SK-N-SH (cell line): Measurements from ENCODE around the gene PLEKHG3. TPM values are rescaled to one million over a fixed set of nuclear protein-coding genes. Genes with fewer than 3 reads are reported as not detected.

Experiments used
- CTCF ChIA-PET: fragments of 300-600, 350-600 bp; formaldehyde crosslinking; extraction: SDS; loops from one replicate; lab custom pipeline; 2021; lab: Yijun Ruan, JAX
- POLR2A ChIA-PET: fragments of 350-600 bp; sonication (Branson Sonifier 250); formaldehyde crosslinking; extraction: SDS; loops from one replicate; lab custom pipeline; 2020; ENCODE audit warnings: antibody characterized with exemption, inconsistent platforms; lab: Yijun Ruan, JAX
- DNase-seq: peaks from one replicate; pipeline ENCODE4 v3.0.0; 2012
- H2AFZ ChIP-seq: fragments of 200-600 bp; sonication (generic); 2 replicates; pipeline ENCODE4 v1.8.1; 2016; ENCODE audit warnings: antibody characterized with exemption, mild to moderate bottlenecking, low read depth
- H3F3A ChIP-seq: fragments of 200-600 bp; sonication (generic); replicated peaks from 2 replicates; pipeline ENCODE3; 2016; ENCODE audit warnings: antibody characterized with exemption, mild to moderate bottlenecking; ENCODE audit not compliant: insufficient read depth
- H3K27ac ChIP-seq, 2 experiments: fragments of 200-500 bp in 1 of 2; fragments of 200-600 bp in 1 of 2; sonication (Bioruptor generic) in 1 of 2; sonication (generic), shearing (Covaris generic) in 1 of 2; 2 replicates each; pipeline versions ENCODE4 v1.5.1 to v1.6.1; 2014 to 2016; ENCODE audit warnings: low read depth in 2 of 2, inconsistent platforms in 1 of 2, low read length in 1 of 2, mild to moderate bottlenecking in 1 of 2, mixed read lengths in 1 of 2
- H3K27me3 ChIP-seq: fragments of 200-600 bp; sonication (generic), shearing (Covaris generic); 2 replicates; pipeline ENCODE4 v1.6.1; 2016; ENCODE audit warnings: mixed run types; ENCODE audit not compliant: insufficient read depth
- H3K36me3 ChIP-seq, 2 experiments: fragments of 200-500 bp in 1 of 2; fragments of 200-600 bp in 1 of 2; sonication (Bioruptor generic) in 1 of 2; sonication (generic) in 1 of 2; replicated peaks in 1 of 2; 2 replicates each; pipeline versions ENCODE3 to v1.5.1; 2014 to 2016; ENCODE audit warnings: low read length in 1 of 2, mild to moderate bottlenecking in 1 of 2; ENCODE audit not compliant: insufficient read depth in 2 of 2, control insufficient read depth in 1 of 2
- H3K4me1 ChIP-seq, 2 experiments: fragments of 200-500 bp in 1 of 2; fragments of 200-600 bp in 1 of 2; sonication (Bioruptor generic) in 1 of 2; sonication (generic), shearing (Covaris generic) in 1 of 2; 2 replicates each; pipeline versions ENCODE4 v1.5.1 to v1.6.1; 2014 to 2016; ENCODE audit warnings: low read depth in 1 of 2, low read length in 1 of 2, mixed run types in 1 of 2; ENCODE audit not compliant: insufficient read depth in 2 of 2, control insufficient read depth in 1 of 2
- H3K4me2 ChIP-seq: fragments of 200-600 bp; sonication (generic), shearing (Covaris generic); 2 replicates; pipeline ENCODE4 v1.6.1; 2017; ENCODE audit warnings: mixed run types
- H3K4me3 ChIP-seq, 2 experiments: fragments of 200-500 bp in 1 of 2; fragments of 200-600 bp in 1 of 2; sonication (Bioruptor generic) in 1 of 2; sonication (generic), shearing (Covaris generic) in 1 of 2; 2 replicates each; pipeline versions ENCODE4 v1.5.1 to v1.8.1; 2014 to 2016; ENCODE audit warnings: low read depth in 2 of 2, inconsistent platforms in 1 of 2, low read length in 1 of 2, mild to moderate bottlenecking in 1 of 2, mixed read lengths in 1 of 2, moderate library complexity in 1 of 2
- H3K79me2 ChIP-seq: fragments of 200-600 bp; sonication (generic); 2 replicates; pipeline ENCODE4 v1.8.1; 2017; ENCODE audit warnings: mild to moderate bottlenecking; ENCODE audit not compliant: insufficient read depth
- H3K9ac ChIP-seq: fragments of 200-600 bp; sonication (generic); 2 replicates; pipeline ENCODE4 v1.6.1; 2017; ENCODE audit warnings: mixed run types
- H3K9me2 ChIP-seq: fragments of 200-600 bp; sonication (generic); 2 replicates; pipeline ENCODE4 v1.6.1; 2017; ENCODE audit warnings: mixed run types
- H3K9me3 ChIP-seq: fragments of 200-600 bp; sonication (generic); 2 replicates; pipeline ENCODE4 v1.6.1; 2017; ENCODE audit warnings: mixed run types, mild to moderate bottlenecking, moderate library complexity
- H4K20me1 ChIP-seq: fragments of 200-600 bp; sonication (generic); 2 replicates; pipeline ENCODE4 v1.6.1; 2017; ENCODE audit warnings: mild to moderate bottlenecking, mixed run types; ENCODE audit not compliant: insufficient read depth
- CHD2 ChIP-seq: fragments of 150-350 bp; IDR thresholded peaks from 2 replicates; pipeline ENCODE4 v1.6.1; 2018; ENCODE audit warnings: low read length; ENCODE audit not compliant: partially characterized antibody
- ELF1 ChIP-seq: IDR thresholded peaks from 2 replicates; pipeline ENCODE4 v1.4.0; 2012
- EZH2phosphoT487 ChIP-seq: fragments of 200-600 bp; sonication (generic); IDR thresholded peaks from 2 replicates; pipeline ENCODE4 v1.6.1; 2017; ENCODE audit warnings: low read depth, mixed run types, mild to moderate bottlenecking, antibody characterized with exemption, moderate library complexity, borderline replicate concordance
- GABPA ChIP-seq: IDR thresholded peaks from 2 replicates; pipeline ENCODE4 v1.4.0; 2012; ENCODE audit warnings: low read depth, mild to moderate bottlenecking
- GATA2 ChIP-seq: sonication (generic); formaldehyde crosslinking; IDR thresholded peaks from 2 replicates; pipeline ENCODE4 v1.5.0; 2020; ENCODE audit warnings: mild to moderate bottlenecking, missing genetic modification reagents
- IRF3 ChIP-seq: fragments of 150-350 bp; IDR thresholded peaks from 2 replicates; pipeline ENCODE4 v1.6.1; 2016; ENCODE audit warnings: mild to moderate bottlenecking, low read depth, low read length
- JUND ChIP-seq: IDR thresholded peaks from 2 replicates; pipeline ENCODE4 v1.4.0; 2012
- NRF1 ChIP-seq: IDR thresholded peaks from 2 replicates; pipeline ENCODE4 v1.6.1; 2012; ENCODE audit warnings: low read depth, mild to moderate bottlenecking, low read length
- USF2 ChIP-seq: fragments of 150-350 bp; IDR thresholded peaks from 2 replicates; pipeline ENCODE4 v1.6.1; 2017; ENCODE audit warnings: antibody characterized with exemption, low read length, low read depth, borderline replicate concordance
- YY1 ChIP-seq: IDR thresholded peaks from 2 replicates; pipeline ENCODE4 v1.4.0; 2012; ENCODE audit warnings: low read depth, mild to moderate bottlenecking
- WGBS: methylation state at CpG from one replicate; pipeline ENCODE4 v1.1.6; 2017; ENCODE audit warnings: low lambda C conversion rate; 5-methylcytosine and 5-hydroxymethylcytosine counted together
- polyA plus RNA-seq, 3 experiments: library from polyadenylated mRNA; depleted of rRNA; stranded (reverse); fragments of >200 nt; gene quantifications; 2 replicates each; pipeline ENCODE4 v1.2.3, GENCODE V29; 2012

PLEKHG3 gene
- polyA plus RNA-seq, 1 of the 3 experiments (the other 2 are of a cell fraction): 5.1 TPM

GRCh38 chr14:64777461-64777860 lies 73.2 kb downstream of the PLEKHG3 start:
- Histone ChIP-seq H3K27ac (no peak overlapping the region), H3K4me2 (no peak overlapping the region), H4K20me1 (no peaks in the 10 kb centered on the region), H3K9me2 (no peaks in the 10 kb centered on the region), H3F3A (no peaks in the 10 kb centered on the region), H3K9me3 (no peaks in the 10 kb centered on the region), H3K4me1 (peaks cover 0 to 6% of the 10 kb centered on the region in 2 experiments; a peak in 1 of 4 replicates), H3K79me2 (no peaks in the 10 kb centered on the region), H2AFZ (no peak overlapping the region), H3K4me3 (no peak overlapping the region), H3K27me3 (no peaks in the 10 kb centered on the region), H3K9ac (no peak overlapping the region), H3K36me3 (peaks cover 0 to 5% of the 10 kb centered on the region in 2 experiments)
- no peak for DNase-seq
- no peak for TF ChIP-seq YY1
- no peak for TF ChIP-seq GATA2 (CRISPR knock-in tag)
- ChIA-PET POLR2A (no interaction called here), CTCF (interaction anchor here (1.0 to 4.0 kb wide), 5 partner anchors 13 to 141 kb away, joined by 5 to 18 read pairs (median 13); no protein-coding TSS in a partner anchor)
- WGBS: 81% methylated on average over 3 of the region's 3 CpGs

GRCh38 chr14:64778104-64778754 lies 74.0 kb downstream of the PLEKHG3 start:
- Histone ChIP-seq H2AFZ (no peak overlapping the region), H3K9ac (no peak overlapping the region), H4K20me1 (no peaks in the 10 kb centered on the region), H3K4me1 (peaks cover 0 to 6% of the 10 kb centered on the region in 2 experiments; a peak in 1 of 4 replicates), H3K9me3 (no peaks in the 10 kb centered on the region), H3K36me3 (peaks cover 0 to 5% of the 10 kb centered on the region in 2 experiments), H3K27me3 (no peaks in the 10 kb centered on the region), H3F3A (no peaks in the 10 kb centered on the region), H3K4me2 (no peak overlapping the region), H3K9me2 (no peaks in the 10 kb centered on the region), H3K79me2 (no peaks in the 10 kb centered on the region), H3K27ac (no peak overlapping the region), H3K4me3 (no peak overlapping the region)
- WGBS: 73% methylated on average over 6 of the region's 7 CpGs
- ChIA-PET POLR2A (no interaction called here), CTCF (interaction anchor here (1.9 to 4.0 kb wide), 5 partner anchors 14 to 113 kb away, joined by 6 to 18 read pairs (median 13); no protein-coding TSS in a partner anchor)
- no peak for DNase-seq
- TF ChIP-seq EZH2phosphoT487 (no peak), IRF3 (no peak), USF2 (no peak), CHD2 (no peak), JUND (no peak)

- Histone ChIP-seq H3K36me3 (no peaks in the 10 kb centered on the region), H3K9ac (no peak overlapping the region), H3K4me1 (peaks cover 0 to 6% of the 10 kb centered on the region in 2 experiments; a peak in 1 of 4 replicates), H3K27me3 (no peaks in the 10 kb centered on the region), H3K27ac (no peak overlapping the region), H3K9me2 (no peaks in the 10 kb centered on the region), H3K9me3 (no peaks in the 10 kb centered on the region), H2AFZ (no peak overlapping the region), H3K4me3 (no peak overlapping the region), H3K79me2 (no peaks in the 10 kb centered on the region), H4K20me1 (no peaks in the 10 kb centered on the region), H3K4me2 (no peak overlapping the region), H3F3A (no peaks in the 10 kb centered on the region)
- CTCF ChIA-PET: interaction anchor here (1.1 to 4.0 kb wide), 7 partner anchors 11 to 112 kb away, joined by 3 to 18 read pairs (median 8); no protein-coding TSS in a partner anchor
- DNase-seq: no peak
- 95% methylated on average over 7 of the region's 7 CpGs for WGBS
- TF ChIP-seq IRF3 (no peak), NRF1 (no peak), ELF1 (no peak), GATA2 (CRISPR knock-in tag) (no peak), CHD2 (no peak), JUND (no peak), GABPA (no peak)
- TF ChIP-seq, all 33 proteins: peak for 0
- POLR2A ChIA-PET: no interaction called here
Observed at GRCh38 chr14:64779472-64779871, 75.2 kb downstream of the PLEKHG3 start.
